ENCODE results near the gene ZSCAN18. TPM values are rescaled to one million over a fixed set of nuclear protein-coding genes. Genes with fewer than 3 reads are reported as not detected.

Gene ZSCAN18
- polyA plus RNA-seq, 3 donors = 25.7 to 32.7 (median 32.0) TPM

DNA sequence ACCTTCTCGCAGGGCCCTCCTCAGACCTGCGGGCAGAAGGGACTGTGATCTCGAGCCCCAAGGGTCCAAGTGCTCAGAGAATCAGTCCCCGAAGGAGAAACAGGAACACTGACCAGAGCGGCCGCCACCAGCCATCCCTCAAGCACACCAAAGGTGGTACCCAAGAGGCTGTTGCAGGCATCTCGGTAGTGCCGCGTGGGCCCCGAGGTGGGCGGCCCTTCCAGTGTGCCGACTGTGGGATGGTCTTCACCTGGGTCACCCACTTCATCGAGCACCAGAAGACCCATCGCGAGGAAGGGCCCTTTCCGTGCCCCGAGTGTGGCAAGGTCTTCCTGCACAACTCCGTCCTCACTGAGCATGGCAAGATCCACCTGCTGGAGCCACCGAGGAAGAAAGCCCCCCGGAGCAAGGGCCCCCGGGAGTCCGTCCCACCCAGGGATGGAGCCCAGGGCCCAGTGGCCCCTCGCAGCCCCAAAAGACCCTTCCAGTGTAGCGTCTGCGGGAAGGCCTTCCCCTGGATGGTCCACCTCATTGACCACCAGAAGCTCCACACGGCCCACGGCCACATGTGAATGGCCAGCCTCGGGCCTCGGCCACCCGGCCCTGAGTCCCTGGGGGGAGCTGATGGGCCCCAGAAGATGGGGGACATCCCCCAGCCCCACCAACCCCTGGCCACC is 44.4 kb downstream of the ZSCAN18 start:
- 92 to 94% (median 93%) methylated on average over 30 of the region's 30 CpGs for WGBS, 3 donors

DNA sequence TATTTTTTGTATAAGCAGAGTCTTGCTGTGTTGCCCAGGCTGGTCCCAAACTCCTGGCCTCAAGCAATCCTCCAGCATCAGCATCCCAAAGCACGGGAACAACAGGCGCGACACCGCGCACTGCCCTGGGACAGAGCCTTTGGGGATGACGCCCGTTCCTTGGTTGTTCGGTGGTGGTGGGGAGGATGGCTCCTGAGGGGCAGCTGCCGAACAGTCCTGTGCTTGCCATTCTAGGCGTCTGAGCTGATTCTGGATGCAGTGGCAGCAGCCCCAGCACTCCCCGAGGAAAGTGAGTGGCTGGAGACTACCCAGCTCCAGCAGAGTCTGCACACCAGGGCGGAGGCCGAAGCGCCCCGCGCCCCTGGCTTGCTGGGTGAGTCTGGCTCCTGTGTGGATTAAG is 45.8 kb downstream of the ZSCAN18 start:
- no peak overlapping the region for H3K27ac ChIP-seq (ENCODE audit: low read depth, low read length)
- 94 to 96% (median 95%) methylated on average over 16 of the region's 16 CpGs for WGBS, 3 donors

More for the DNA sequence above, 44.4 kb downstream of the ZSCAN18 start:
- no peak overlapping the region for H3K27ac ChIP-seq (ENCODE audit: low read depth, low read length)

DNA sequence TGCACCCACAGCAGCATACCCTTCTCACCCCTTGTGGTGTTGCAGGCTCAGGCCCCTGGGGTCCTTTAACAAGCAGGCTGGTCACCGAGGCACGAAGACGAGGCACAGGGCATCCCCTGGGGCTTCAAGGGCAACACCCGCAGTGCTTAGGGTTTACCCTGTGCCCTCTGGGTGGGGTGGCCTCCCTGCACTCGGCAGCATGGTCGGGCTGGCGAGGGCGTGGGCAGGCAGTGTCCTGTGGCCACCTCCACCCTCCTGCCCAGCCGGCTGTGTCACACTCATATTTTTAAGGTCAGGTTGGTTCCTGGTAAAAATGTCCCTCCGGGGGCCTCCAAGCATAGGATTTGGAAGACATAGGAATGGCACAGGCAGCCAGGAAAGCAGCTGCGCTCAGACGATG is 50.4 kb downstream of the ZSCAN18 start:
- H3K27ac ChIP-seq (ENCODE audit: low read depth, low read length) = no peak overlapping the region
- 85 to 95% (median 92%) methylated on average over 12 of the region's 12 CpGs for WGBS, 3 donors

DNA sequence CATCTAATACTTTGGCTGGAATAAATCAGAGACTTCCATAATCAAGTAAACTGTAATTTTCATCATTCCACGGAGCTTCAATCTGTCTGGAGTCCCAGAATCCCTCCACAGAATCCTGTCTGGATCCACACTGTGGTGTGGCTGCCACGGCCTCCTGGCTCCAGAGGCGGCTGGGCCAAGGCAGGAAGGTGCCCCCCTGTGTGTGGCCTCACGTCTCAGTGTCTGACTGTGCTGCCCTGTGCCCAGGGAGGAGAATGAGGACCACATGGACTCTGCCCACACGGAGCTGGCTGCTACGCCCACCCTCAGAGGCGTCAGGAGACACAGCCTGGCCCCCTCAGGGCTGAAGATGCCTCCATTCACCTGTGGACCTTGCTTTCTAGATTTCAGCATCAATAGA is 51.2 kb downstream of the ZSCAN18 start:
- 76 to 91% (median 87%) methylated on average over 7 of the region's 7 CpGs for WGBS, 3 donors
- no peak overlapping the region for H3K27ac ChIP-seq (ENCODE audit: low read depth, low read length)

DNA sequence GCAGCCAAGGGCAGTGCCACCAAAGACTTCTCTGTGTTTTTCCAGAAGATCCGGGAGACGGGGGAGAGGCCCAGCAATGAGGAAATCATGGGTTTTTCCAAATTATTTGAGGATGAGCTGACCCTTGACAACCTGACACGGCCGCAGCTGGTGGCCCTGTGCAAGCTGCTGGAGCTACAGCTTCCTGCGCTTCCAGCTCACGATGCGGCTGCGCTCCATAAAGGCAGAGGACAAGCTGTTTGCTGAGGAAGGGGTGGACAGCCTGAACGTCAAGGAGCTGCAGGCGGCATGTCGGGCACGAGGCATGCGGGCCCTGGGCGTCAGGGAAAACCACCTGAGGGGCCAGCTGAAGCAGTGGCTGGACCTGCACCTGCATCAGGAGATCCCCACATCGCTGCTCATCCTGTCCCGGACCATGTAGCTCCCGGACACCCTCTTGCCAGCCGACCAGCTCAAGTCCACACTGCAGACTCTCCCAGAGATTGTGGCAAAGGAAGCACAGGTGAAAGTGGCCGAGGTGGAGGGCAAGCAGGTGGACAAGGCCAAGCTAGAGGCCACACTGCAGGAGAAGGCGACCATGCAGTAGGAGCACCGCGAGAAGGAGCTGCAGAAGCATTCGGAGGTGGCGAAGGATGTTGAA is 52.5 kb downstream of the ZSCAN18 start:
- 88 to 96% (median 95%) methylated on average over 24 of the region's 24 CpGs for WGBS, 3 donors

DNA sequence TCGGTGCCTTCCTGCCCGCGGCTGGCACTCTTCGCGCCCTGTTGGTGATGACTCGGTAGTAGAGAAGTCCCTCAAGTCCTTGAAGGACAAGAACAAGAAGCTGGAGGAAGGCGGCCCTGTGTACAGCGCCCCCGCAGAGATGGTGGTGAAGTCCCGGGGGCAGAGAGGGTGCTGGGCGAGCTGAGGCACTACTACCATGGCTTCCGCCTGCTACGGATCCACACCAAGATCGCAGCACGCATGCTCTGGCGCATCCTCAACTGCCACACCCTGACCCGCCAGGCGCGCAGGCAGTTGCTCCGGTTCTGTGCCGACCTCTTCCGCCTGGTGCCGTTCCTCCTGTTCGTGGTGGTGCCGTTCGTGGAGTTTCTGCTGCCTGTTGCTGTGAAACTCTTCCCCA is 53.1 kb downstream of the ZSCAN18 start:
- no peak overlapping the region for H3K27ac ChIP-seq (ENCODE audit: low read depth, low read length)
- WGBS, 3 donors = 92 to 95% (median 95%) methylated on average over 26 of the region's 26 CpGs

More for the DNA sequence above, 52.5 kb downstream of the ZSCAN18 start:
- H3K27ac ChIP-seq (ENCODE audit: low read depth, low read length) = no peak overlapping the region

DNA sequence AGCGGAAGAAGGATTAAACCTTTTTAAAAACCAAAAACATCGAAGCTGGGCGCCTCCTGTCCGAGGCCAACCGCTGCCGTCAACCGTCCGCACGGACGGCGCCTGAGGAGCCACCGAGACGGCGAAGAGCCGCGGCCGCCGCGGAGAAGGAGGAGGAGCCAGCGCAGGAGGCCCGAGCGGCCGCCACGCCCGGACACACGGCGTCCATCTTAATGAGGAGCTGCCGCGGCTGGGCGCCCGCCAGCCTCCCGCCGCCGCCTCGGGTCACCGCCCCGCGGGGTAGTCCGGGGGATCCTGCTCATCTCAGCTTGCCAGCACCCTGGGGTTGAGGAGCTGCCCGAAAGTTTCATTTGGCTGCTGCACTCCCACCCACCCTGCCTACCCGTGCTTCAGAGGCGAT is 53.6 kb downstream of the ZSCAN18 start:
- H3K27ac ChIP-seq (ENCODE audit: low read depth, low read length) = no peak overlapping the region
- 55 to 67% (median 57%) methylated on average over 36 to 42 of the region's 42 CpGs for WGBS, 3 donors

DNA sequence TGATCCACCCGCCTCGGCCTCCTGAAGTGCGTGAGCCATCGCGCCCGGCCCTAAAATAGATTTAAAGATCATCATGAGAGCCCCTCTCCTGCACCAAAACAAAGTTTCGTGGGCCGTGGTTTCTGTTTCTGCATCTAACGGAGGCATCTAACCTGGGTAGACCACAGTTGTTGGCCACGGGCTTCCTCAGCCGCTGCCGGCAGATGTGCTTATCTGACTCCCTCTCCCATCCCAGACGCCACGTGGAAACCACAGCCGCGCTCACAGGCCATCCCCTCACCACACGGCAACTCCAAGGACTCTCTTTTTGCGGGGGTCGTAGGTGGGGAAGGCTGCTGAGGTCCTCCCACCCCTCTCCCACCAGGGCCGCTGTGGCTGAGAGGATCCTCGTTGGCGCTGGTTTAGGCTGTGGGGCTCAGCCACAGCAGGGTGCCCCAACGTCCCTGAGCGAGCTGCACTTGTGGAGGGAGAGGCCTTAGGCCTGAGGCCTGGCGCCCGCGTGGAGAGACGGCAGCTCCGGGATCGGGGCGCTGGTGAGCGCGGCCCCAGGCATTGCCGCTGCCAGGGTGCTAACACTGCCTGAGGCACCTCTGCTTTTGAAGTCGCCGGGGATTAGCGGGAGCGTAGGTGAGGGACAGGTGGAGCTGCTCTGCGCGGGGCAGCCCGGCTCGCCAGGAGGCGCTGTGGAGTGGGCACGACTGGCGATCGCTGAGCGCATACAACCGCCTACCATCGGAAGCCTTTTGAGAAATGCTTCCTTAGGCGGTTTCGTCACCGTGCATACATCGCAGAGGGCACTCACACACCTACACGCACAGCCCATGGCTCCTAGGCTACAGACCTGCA is 55.3 kb downstream of the ZSCAN18 start:
- 36 to 42% (median 41%) methylated on average over 54 of the region's 54 CpGs for WGBS, 3 donors
- no peak overlapping the region for H3K27ac ChIP-seq (ENCODE audit: low read depth, low read length)

DNA sequence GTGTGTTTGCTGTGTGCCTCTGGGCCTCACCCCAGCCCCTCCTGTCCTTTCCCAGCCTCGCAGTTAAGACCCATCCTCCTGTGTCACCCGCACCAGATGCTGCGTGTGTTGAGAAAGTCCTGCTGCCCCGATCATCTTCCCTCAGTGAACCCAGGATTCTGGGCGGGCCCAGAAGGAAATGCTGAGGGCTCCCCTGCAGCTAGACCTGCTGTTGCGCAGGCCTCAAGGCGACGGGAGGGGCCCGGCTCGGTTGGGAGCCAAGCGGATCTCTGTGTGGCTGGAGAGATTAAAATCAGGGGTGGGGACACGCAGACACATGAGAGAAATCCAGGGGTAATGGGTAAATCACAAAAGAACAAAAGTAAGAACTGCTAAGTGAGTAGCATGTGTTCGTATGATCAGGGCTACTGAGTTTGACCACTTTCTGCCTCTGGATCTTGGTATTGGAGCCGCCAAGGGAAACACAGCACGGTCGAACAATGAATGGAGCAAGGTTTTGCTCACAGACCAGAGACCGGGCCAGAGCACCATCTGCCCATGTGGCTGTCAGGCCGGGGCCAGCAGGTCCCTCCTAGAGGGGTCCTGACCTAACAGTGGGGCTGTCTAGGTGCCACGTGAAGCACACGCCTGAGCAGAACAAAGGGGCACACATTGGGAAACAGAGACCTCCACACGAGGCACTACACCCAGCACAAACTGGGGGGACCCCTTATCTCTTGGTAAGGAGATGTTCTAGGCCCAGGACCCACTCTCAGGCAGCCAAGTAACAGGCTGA is 57.1 kb downstream of the ZSCAN18 start:
- WGBS, 3 donors = 76 to 86% (median 82%) methylated on average over 20 to 21 of the region's 21 CpGs

DNA sequence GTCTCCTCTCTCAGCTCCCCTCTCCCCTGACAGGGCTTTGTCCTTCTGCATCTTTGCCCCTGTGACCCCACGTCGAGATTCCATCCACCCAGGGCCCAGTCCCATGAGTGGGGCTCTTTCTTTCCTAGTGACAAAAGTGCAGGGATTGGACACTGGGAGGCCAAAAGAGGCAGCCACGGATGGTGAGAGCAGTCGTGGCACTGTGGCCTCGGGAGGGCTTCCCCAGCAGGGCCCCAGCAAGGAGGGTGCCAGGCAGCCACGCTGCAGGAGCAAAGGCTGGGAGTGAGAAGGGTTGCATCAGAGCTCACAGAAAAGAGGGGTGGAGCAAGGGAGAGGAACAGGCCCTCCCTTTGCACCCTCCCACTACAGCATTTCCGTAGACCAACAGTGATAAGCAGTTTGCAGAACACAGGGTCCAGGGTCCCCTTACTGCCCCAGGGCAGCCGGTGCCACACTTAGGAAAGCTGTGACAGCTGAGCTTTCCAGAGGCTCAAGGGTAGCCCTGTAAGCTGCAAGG is 59.3 kb downstream of the ZSCAN18 start:
- no peak overlapping the region for H3K27ac ChIP-seq (ENCODE audit: low read depth, low read length)
- 11 to 18% (median 12%) methylated on average over 8 of the region's 8 CpGs for WGBS, 3 donors

More for the DNA sequence above, 57.1 kb downstream of the ZSCAN18 start:
- H3K27ac ChIP-seq (ENCODE audit: low read depth, low read length) = no peak overlapping the region

DNA sequence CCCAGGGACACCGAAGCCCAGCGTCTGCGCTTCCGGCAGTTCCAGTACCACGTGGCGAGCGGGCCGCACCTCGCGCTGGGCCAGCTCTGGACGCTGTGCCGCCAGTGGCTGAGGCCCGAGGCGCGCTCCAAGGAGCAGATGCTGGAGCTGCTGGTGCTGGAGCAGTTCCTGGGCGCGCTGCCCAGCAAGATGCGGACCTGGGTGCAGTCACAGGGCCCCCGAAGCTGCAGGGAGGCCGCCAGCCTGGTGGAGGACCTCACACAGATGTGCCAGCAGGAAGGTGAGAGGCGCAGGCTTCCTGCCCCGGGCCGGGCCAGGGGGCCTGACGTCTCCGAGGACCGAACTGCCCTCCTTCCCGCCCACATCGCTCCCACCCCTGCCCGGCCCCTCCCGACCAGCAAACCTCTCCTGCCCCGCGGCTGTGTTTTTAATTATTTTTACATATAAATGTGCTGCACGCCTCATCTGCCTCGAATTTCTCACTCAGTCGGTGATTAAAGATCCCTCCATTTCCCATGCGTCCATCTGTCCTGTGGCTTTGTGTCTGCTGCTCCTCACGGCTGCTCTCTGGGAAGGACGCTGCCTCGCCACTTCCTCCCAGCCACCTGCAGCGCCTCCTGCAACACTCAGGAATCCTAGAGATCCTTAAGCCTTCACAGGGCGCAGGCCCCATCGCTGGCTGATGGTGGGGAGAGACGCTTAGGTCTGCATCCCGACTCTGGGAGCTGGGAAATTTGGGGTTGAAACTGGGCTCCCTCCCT is 59.9 kb downstream of the ZSCAN18 start:
- WGBS, 3 donors = 27 to 29% (median 28%) methylated on average over 41 to 44 of the region's 44 CpGs
- H3K27ac ChIP-seq (ENCODE audit: low read depth, low read length) = no peak overlapping the region

DNA sequence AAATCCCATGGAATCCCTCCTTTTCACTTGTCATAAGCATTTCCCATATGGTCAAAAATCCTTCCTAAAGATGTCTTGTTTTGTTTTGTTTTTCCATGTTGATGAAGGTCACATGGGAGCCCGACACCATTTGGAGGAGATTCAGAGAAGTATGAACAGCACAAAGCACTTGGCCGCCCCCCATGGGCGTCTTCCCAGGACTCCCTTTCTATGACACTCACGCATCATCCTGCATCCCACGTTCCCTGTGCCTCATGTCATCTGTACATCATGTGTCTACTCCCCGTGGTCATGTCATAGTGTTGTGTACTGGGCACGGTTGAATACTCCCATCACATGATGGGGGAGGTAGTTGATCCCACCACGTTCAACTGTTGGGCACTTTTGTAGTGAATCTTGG is 62.2 kb downstream of the ZSCAN18 start:
- 68 to 74% (median 68%) methylated on average over 8 of the region's 8 CpGs for WGBS, 3 donors
- H3K27ac ChIP-seq (ENCODE audit: low read depth, low read length) = no peak overlapping the region

DNA sequence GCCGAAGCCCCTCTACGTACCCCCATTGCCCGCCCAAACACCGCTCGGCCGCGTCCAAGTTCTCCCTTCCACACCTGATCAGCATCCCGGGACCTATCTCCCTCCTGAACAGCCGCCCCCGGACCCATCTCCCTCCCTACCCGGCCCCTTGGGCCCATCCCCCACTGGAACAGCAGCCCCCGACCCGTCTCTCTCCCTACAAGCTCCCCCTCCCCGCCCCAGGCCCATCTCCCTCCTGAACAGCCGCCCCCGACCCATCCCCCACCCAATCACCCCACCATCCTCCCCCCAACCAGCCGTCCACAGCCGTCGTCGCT is 63.6 kb downstream of the ZSCAN18 start:
- no peak overlapping the region for H3K27ac ChIP-seq (ENCODE audit: low read depth, low read length)
- 3 to 5% (median 4%) methylated on average over 13 to 20 of the region's 20 CpGs for WGBS, 3 donors

Other genes starting within 250 kb of the ZSCAN18 start
- 1 to 10 TPM; 5.1 to 6.5 (median 6.5) TPM for gene ZNF587, start 248.4 kb downstream of the ZSCAN18 start, polyA plus RNA-seq
- 1 to 10 TPM; 2.7 to 4.1 (median 4.0) TPM for gene ZNF814, start 209.2 kb downstream of the ZSCAN18 start, polyA plus RNA-seq
- 1 to 10 TPM; 2.2 to 2.6 (median 2.5) TPM for gene ZNF417, start 181.6 kb downstream of the ZSCAN18 start, polyA plus RNA-seq
- gene ZNF418, start 162.8 kb downstream of the ZSCAN18 start, polyA plus RNA-seq = 1 to 10 TPM in 1 of 3 donors, under 1 TPM in 2; 0.79 to 2.2 (median 0.94) TPM
- 1 to 10 TPM; 1.1 to 2.5 (median 1.5) TPM for gene ZNF256, start 150.5 kb downstream of the ZSCAN18 start, polyA plus RNA-seq
- 1 to 10 TPM in 1 of 3 donors, under 1 TPM in 2; 0.23 to 2.2 (median 0.56) TPM for gene C19orf18, start 123.7 kb downstream of the ZSCAN18 start, polyA plus RNA-seq
- gene ZNF606, start 95.4 kb downstream of the ZSCAN18 start, polyA plus RNA-seq = 1 to 10 TPM; 3.9 to 6.0 (median 4.8) TPM
- under 1 TPM in 2 of 3 donors, not detected in 1; 0.11 to 0.28 TPM for gene ZSCAN1, start 64.2 kb downstream of the ZSCAN18 start, polyA plus RNA-seq
- gene ZNF135, start 38.9 kb downstream of the ZSCAN18 start, polyA plus RNA-seq = 1 to 10 TPM; 2.5 to 3.4 (median 3.1) TPM
- 1 to 10 TPM; 2.3 to 5.8 (median 3.0) TPM for gene ZNF329, start 52.6 kb upstream of the ZSCAN18 start, polyA plus RNA-seq
- gene ZNF274, start 84.8 kb upstream of the ZSCAN18 start, polyA plus RNA-seq = 10 to 100 TPM in 2 of 3 donors, 1 to 10 TPM in 1; 9.5 to 12.4 (median 11.0) TPM
- gene ZNF544, start 130.7 kb upstream of the ZSCAN18 start, polyA plus RNA-seq = 10 to 100 TPM; 10.1 to 10.6 (median 10.2) TPM
- 1 to 10 TPM in 1 of 3 donors, under 1 TPM in 2; 0.68 to 1.1 (median 0.90) TPM for gene ZNF8, start 180.7 kb upstream of the ZSCAN18 start, polyA plus RNA-seq
- gene ERVK3-1, start 207.1 kb upstream of the ZSCAN18 start, polyA plus RNA-seq = 10 to 100 TPM; 19.6 to 39.2 (median 25.0) TPM
- gene ZSCAN22, start 228.8 kb upstream of the ZSCAN18 start, polyA plus RNA-seq = 1 to 10 TPM in 1 of 3 donors, under 1 TPM in 2; 0.67 to 1.1 (median 0.80) TPM

All from adipose tissue (tissue), 3 donors.